Neural progenitor cell (in vitro differentiated cells): ENCODE results near the gene GNB2. TPM values are rescaled to one million over a fixed set of nuclear protein-coding genes. Genes with fewer than 3 reads are reported as not detected.
"Not testable (repeated sequence)": the region's sequence is repeated elsewhere in the genome, so short reads cannot be mapped to it uniquely, and the experiment has no call there.

Source experiments
- DNase-seq: peaks from one replicate; pipeline ENCODE4 v3.0.0-alpha.2; 2016; ENCODE audit warnings: low spot score
- H2AFZ ChIP-seq: fragments of 200-600 bp; sonication (generic); replicated peaks from 2 replicates; pipeline ENCODE4 v1.6.1; 2016; ENCODE audit warnings: antibody characterized with exemption
- H3F3A ChIP-seq: fragments of 200-600 bp; sonication (generic); 2 replicates; pipeline ENCODE4 v1.6.1; 2016; ENCODE audit warnings: antibody characterized with exemption, low read depth
- H3K27ac ChIP-seq: fragments of 200-600 bp; sonication (generic); 2 replicates; pipeline ENCODE4 v1.5.1; 2016; ENCODE audit warnings: mild to moderate bottlenecking
- H3K27me3 ChIP-seq: fragments of 200-600 bp; sonication (generic); 2 replicates; pipeline ENCODE4 v1.6.1; 2016; ENCODE audit warnings: mild to moderate bottlenecking, moderate library complexity
- H3K36me3 ChIP-seq: fragments of 200-600 bp; sonication (generic); 2 replicates; pipeline ENCODE4 v1.5.1; 2016
- H3K4me1 ChIP-seq: fragments of 200-600 bp; sonication (generic); 2 replicates; pipeline ENCODE4 v1.6.1; 2016; ENCODE audit warnings: mixed run types
- H3K4me2 ChIP-seq: fragments of 200-600 bp; sonication (generic); 2 replicates; pipeline ENCODE4 v1.6.1; 2016
- H3K4me3 ChIP-seq: fragments of 200-600 bp; sonication (generic); 2 replicates; pipeline ENCODE4 v1.5.1; 2016
- H3K79me2 ChIP-seq: fragments of 200-600 bp; sonication (generic); 2 replicates; pipeline ENCODE4 v1.6.1; 2016; ENCODE audit warnings: low read depth
- H3K9ac ChIP-seq: fragments of 200-600 bp; sonication (generic); 2 replicates; pipeline ENCODE4 v1.6.1; 2016
- H3K9me3 ChIP-seq: fragments of 200-600 bp; sonication (generic); 2 replicates; pipeline ENCODE4 v1.5.1; 2016; ENCODE audit warnings: low read depth
- H4K20me1 ChIP-seq: fragments of 200-600 bp; sonication (generic); 2 replicates; pipeline ENCODE4 v1.6.1; 2016; ENCODE audit warnings: low read depth
- H3K27ac Mint-ChIP-seq: 3 replicates; pipeline ENCODE4 v1.8.0; 2021; ENCODE audit warnings: mixed read lengths
- H3K27me3 Mint-ChIP-seq: 2 replicates; pipeline ENCODE4 v1.8.0; 2022; ENCODE audit warnings: low read depth, mild to moderate bottlenecking, inconsistent platforms, moderate library complexity, mixed read lengths; ENCODE audit not compliant: insufficient read depth
- H3K36me3 Mint-ChIP-seq: 3 replicates; pipeline ENCODE4 v1.8.0; 2021; ENCODE audit warnings: mixed read lengths
- H3K4me1 Mint-ChIP-seq: 3 replicates; pipeline ENCODE4 v1.8.0; 2021; ENCODE audit warnings: mixed read lengths
- H3K4me3 Mint-ChIP-seq: 3 replicates; pipeline ENCODE4 v1.8.0; 2021; ENCODE audit warnings: mild to moderate bottlenecking, moderate library complexity, mixed read lengths
- H3K9me3 Mint-ChIP-seq: 3 replicates; pipeline ENCODE4 v1.8.0; 2020; ENCODE audit warnings: mixed read lengths
- EZH2 ChIP-seq: fragments of 200-600 bp; sonication (generic); IDR thresholded peaks from 2 replicates; pipeline ENCODE4 v1.6.1; 2017; ENCODE audit warnings: antibody characterized with exemption, mild to moderate bottlenecking, moderate library complexity
- EZH2phosphoT487 ChIP-seq: fragments of 200-600 bp; sonication (generic); IDR thresholded peaks from 2 replicates; pipeline ENCODE4 v1.6.1; 2017; ENCODE audit warnings: antibody characterized with exemption
- total RNA-seq: library from RNA; depleted of rRNA; stranded (reverse); fragments of >200 nt; gene quantifications from 2 replicates; pipeline ENCODE4 v1.2.3, GENCODE V29; 2015; ENCODE audit warnings: low replicate concordance
- TF ChIP-seq, protein P1 (sequence below): fragments of 200-600 bp; sonication (generic); IDR thresholded peaks from 2 replicates; pipeline ENCODE4 v1.5.1; 2017; ENCODE audit warnings: antibody characterized with exemption, mild to moderate bottlenecking

GNB2 gene
- total RNA-seq, 1 donor from 2014 or later: 54.3 TPM

DNA sequence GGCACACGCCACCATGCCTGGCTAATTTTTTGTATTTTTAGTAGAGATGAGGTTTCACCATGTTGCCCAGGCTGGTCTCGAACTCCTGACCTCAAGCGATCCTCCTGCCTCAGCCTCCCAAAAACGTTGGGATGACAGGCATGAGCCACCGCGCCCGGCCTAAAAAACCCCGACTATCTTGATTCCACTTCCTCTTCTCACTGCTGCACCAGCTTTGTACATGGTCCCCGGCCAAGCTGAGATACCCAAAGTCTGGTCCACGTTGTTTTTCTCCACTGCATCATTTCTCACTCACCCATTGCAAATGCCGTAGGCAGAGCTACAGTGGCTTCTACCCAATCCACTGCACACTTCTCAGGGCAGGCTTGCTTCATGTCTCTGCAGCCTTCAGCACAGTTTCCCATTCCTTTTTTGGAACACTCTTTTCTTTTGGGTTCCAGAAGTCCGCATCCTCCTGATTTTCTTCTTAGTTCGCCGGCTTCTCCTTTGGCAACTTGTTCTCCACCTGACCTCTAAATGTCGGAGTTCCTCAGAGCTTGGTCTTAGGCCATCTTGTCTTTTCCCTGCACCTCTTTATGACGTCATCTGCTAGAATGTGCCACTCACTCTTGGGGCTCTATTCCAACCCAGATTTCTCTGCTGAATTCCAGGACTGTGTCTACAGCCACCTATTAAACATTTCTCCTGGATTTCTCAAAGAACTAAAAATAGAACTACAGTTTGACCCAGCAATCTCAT lies 6.0 kb upstream of the GNB2 start:
- no peaks in the 10 kb centered on the region for H3F3A ChIP-seq
- H3K79me2 ChIP-seq: no peaks in the 10 kb centered on the region
- H3K27ac ChIP-seq: no peak overlapping the region
- H3K4me3 Mint-ChIP-seq: peak overlapping the region; percentile 66
- H3K9ac ChIP-seq: no peak overlapping the region
- no peaks in the 10 kb centered on the region for H3K36me3 Mint-ChIP-seq
- H3K4me2 ChIP-seq: no peak overlapping the region
- TF ChIP-seq EZH2phosphoT487 (no peak), EZH2 (no peak)
- TF ChIP-seq, protein P1, sequence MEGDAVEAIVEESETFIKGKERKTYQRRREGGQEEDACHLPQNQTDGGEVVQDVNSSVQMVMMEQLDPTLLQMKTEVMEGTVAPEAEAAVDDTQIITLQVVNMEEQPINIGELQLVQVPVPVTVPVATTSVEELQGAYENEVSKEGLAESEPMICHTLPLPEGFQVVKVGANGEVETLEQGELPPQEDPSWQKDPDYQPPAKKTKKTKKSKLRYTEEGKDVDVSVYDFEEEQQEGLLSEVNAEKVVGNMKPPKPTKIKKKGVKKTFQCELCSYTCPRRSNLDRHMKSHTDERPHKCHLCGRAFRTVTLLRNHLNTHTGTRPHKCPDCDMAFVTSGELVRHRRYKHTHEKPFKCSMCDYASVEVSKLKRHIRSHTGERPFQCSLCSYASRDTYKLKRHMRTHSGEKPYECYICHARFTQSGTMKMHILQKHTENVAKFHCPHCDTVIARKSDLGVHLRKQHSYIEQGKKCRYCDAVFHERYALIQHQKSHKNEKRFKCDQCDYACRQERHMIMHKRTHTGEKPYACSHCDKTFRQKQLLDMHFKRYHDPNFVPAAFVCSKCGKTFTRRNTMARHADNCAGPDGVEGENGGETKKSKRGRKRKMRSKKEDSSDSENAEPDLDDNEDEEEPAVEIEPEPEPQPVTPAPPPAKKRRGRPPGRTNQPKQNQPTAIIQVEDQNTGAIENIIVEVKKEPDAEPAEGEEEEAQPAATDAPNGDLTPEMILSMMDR: no peak
- no peaks in the 10 kb centered on the region for H3K4me1 ChIP-seq
- H3K27ac Mint-ChIP-seq: no peak overlapping the region
- H3K4me1 Mint-ChIP-seq: no peaks in the 10 kb centered on the region
- no peak overlapping the region for H3K4me3 ChIP-seq
- no peak overlapping the region for H2AFZ ChIP-seq
- peaks cover 28% of the 10 kb centered on the region for H3K27me3 ChIP-seq
- no peaks in the 10 kb centered on the region for H4K20me1 ChIP-seq
- DNase-seq: no peak
- no peaks in the 10 kb centered on the region for H3K36me3 ChIP-seq
- H3K27me3 Mint-ChIP-seq: peaks cover 16% of the 10 kb centered on the region
- H3K9me3 ChIP-seq: no peaks in the 10 kb centered on the region
- H3K9me3 Mint-ChIP-seq: no peaks in the 10 kb centered on the region

- Mint-ChIP-seq H3K4me3 (no peak overlapping the region), H3K36me3 (no peaks in the 10 kb centered on the region), H3K27ac (no peak overlapping the region), H3K9me3 (no peaks in the 10 kb centered on the region), H3K27me3 (peaks cover 17% of the 10 kb centered on the region), H3K4me1 (no peaks in the 10 kb centered on the region)
- no peaks in the 10 kb centered on the region for H3K9me3 ChIP-seq
- no peaks in the 10 kb centered on the region for H3F3A ChIP-seq
- no peaks in the 10 kb centered on the region for H3K79me2 ChIP-seq
- DNase-seq: no peak
- no peak overlapping the region for H3K9ac ChIP-seq
- H2AFZ ChIP-seq: no peak overlapping the region
- no peaks in the 10 kb centered on the region for H3K36me3 ChIP-seq
- no peak overlapping the region for H3K4me2 ChIP-seq
- H3K4me1 ChIP-seq: no peaks in the 10 kb centered on the region
- no peaks in the 10 kb centered on the region for H4K20me1 ChIP-seq
- H3K27ac ChIP-seq: no peak overlapping the region
- TF ChIP-seq, protein P1: no peak
- H3K27me3 ChIP-seq: peaks cover 33% of the 10 kb centered on the region
- H3K4me3 ChIP-seq: no peak overlapping the region
Measured at GRCh38 chr7:100668069-100668449, 5.5 kb upstream of the GNB2 start.

GRCh38 chr7:100669106-100669505 lies 4.4 kb upstream of the GNB2 start:
- not testable (repeated sequence) for H3K79me2 ChIP-seq, H3K9me3 Mint-ChIP-seq, H3K4me1 Mint-ChIP-seq, H3K36me3 ChIP-seq, H3K36me3 Mint-ChIP-seq, H3K27ac ChIP-seq, H2AFZ ChIP-seq, H3K9ac ChIP-seq, H3K27ac Mint-ChIP-seq, DNase-seq, H4K20me1 ChIP-seq, H3K4me3 Mint-ChIP-seq, H3K4me1 ChIP-seq, H3F3A ChIP-seq, H3K4me2 ChIP-seq, H3K4me3 ChIP-seq, H3K9me3 ChIP-seq
- H3K27me3 ChIP-seq: peaks cover 33% of the 10 kb centered on the region
- H3K27me3 Mint-ChIP-seq: peaks cover 15% of the 10 kb centered on the region

DNA sequence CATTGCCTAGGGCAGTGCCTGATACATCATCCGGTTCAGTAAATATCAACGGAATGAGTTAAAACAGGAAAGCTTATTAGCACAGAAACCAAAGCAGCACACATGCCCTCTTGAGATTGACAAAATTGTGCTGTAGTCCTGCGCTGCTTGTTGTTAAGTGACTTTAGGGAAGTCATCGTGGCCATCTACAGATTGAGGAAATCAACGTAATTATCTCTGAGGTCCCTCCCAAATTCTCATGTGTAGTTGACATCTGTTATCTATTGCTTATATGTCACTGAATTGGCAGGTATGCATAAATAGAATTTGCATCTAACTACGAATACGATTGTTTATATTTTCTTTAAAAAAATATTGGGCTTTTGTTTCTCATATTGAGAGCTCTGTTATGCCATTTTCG lies 3.5 kb upstream of the GNB2 start:
- Histone ChIP-seq H3K79me2 (peaks cover 12% of the 10 kb centered on the region), H3K9me3 (no peaks in the 10 kb centered on the region), H3K36me3 (no peaks in the 10 kb centered on the region), H3K4me3 (no peak overlapping the region), H4K20me1 (peaks cover 7% of the 10 kb centered on the region), H2AFZ (no peak overlapping the region), H3K4me2 (no peak overlapping the region), H3F3A (no peaks in the 10 kb centered on the region), H3K4me1 (no peaks in the 10 kb centered on the region), H3K9ac (no peak overlapping the region), H3K27ac (no peak overlapping the region), H3K27me3 (peaks cover 33% of the 10 kb centered on the region)
- Mint-ChIP-seq H3K9me3 (no peaks in the 10 kb centered on the region), H3K4me3 (no peak overlapping the region), H3K36me3 (no peaks in the 10 kb centered on the region), H3K27me3 (peaks cover 15% of the 10 kb centered on the region), H3K4me1 (no peaks in the 10 kb centered on the region), H3K27ac (no peak overlapping the region)
- TF ChIP-seq, protein P1: no peak
- TF ChIP-seq EZH2phosphoT487: no peak
- no peak for TF ChIP-seq EZH2
- DNase-seq: no peak
